AG10803 (cell line): ENCODE results near the gene PLXNA4.

Source experiments
- DNase-seq: peaks from one replicate; pipeline ENCODE4 v3.0.0; 2010; ENCODE audit warnings: low read depth
- H3K4me3 ChIP-seq: 2 replicates; pipeline ENCODE4 v1.5.1; 2011; ENCODE audit warnings: mild to moderate bottlenecking, low read length, control low read depth
- TF ChIP-seq, protein P1 (sequence below): conservative IDR thresholded peaks from 2 replicates; pipeline ENCODE4 v1.5.1; 2011; ENCODE audit warnings: mild to moderate bottlenecking, low read length, control low read depth, inconsistent platforms

The PLXNA4 gene

DNA sequence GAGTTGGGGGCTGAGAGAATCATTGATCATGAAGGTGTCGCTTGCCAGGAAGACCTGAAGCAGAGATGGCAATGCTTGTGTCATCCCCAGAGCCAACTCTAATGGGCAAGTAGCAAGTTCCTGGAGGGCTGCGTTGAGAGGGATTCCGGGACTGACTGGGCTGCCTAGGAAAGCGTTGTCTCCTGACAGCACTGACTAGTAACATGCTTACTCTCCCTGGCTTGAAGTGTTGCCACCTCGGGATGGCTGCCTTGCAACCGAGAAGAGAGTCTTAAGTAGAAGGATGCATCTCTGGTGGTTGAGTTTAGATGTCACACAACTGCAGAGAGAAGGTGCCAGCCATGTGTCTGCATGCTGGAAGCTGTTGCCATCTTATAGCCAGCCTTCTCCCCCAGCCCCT lies 453.4 kb downstream of the PLXNA4 start:
- TF ChIP-seq, protein P1, sequence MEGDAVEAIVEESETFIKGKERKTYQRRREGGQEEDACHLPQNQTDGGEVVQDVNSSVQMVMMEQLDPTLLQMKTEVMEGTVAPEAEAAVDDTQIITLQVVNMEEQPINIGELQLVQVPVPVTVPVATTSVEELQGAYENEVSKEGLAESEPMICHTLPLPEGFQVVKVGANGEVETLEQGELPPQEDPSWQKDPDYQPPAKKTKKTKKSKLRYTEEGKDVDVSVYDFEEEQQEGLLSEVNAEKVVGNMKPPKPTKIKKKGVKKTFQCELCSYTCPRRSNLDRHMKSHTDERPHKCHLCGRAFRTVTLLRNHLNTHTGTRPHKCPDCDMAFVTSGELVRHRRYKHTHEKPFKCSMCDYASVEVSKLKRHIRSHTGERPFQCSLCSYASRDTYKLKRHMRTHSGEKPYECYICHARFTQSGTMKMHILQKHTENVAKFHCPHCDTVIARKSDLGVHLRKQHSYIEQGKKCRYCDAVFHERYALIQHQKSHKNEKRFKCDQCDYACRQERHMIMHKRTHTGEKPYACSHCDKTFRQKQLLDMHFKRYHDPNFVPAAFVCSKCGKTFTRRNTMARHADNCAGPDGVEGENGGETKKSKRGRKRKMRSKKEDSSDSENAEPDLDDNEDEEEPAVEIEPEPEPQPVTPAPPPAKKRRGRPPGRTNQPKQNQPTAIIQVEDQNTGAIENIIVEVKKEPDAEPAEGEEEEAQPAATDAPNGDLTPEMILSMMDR: no peak
- H3K4me3 ChIP-seq: no peak overlapping the region
- no peak for DNase-seq

DNA sequence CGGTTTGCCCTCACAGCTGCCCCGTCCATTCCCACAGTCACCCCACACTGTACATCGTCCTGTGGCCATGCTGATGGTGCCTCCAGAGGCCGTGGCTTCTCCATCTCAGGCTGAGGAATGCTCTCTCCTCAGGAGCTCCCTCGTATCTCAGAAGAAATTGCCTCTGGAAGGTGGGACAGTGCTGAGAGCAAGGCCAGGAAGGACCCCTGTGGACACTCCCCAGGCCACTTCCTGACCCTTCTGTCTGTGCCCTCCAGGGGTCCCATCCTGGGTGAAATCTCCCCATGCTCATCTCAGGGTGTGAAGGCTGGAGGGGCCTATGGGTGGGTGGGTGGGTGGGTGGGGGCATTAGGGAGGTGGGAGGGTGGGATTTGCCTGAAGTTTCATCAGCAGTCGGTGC lies 454.3 kb downstream of the PLXNA4 start:
- no peak overlapping the region for H3K4me3 ChIP-seq
- no peak for DNase-seq
- TF ChIP-seq, protein P1: no peak

DNA sequence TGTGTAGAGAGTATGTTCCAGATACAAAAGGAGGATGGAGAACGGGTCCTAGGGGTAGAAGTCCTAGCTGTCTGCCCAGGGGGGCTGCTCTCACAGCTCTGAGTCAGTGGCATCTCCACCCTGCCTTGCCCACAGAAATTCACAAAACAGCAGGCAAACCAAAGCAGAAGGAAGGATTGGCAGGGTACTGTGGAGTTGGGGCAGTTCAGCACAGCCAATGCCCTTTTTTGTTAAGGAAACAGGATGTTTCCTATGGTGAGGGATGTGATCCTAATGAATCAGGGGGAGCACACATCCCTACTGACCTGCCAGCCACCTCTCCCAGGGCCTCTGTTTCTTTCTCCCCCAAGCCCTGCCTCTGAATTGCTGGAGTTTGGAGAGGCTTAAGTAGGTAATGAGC lies 457.6 kb downstream of the PLXNA4 start:
- no peak overlapping the region for H3K4me3 ChIP-seq
- no peak for DNase-seq
- TF ChIP-seq, protein P1: no peak

DNA sequence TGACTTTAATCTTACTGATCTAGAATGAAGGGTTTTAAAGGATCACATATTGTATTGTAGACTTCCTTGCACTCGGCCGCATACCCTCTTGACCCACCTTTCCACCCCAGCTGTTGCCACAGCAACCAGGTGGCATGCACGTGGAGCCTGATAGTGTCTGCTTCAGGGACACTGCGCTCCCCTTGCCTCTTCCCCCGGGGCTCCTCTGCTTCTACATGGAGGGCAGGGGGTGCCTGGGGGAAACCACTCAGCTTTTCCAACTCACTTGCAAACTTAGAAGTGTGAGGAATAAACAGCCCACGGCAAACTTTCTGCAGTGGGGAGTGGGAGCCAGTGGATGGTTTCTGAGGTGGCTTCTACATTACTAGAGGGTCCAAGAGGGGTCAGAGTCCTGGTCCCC lies 458.6 kb downstream of the PLXNA4 start:
- H3K4me3 ChIP-seq: no peak overlapping the region
- TF ChIP-seq, protein P1: no peak
- no peak for DNase-seq

DNA sequence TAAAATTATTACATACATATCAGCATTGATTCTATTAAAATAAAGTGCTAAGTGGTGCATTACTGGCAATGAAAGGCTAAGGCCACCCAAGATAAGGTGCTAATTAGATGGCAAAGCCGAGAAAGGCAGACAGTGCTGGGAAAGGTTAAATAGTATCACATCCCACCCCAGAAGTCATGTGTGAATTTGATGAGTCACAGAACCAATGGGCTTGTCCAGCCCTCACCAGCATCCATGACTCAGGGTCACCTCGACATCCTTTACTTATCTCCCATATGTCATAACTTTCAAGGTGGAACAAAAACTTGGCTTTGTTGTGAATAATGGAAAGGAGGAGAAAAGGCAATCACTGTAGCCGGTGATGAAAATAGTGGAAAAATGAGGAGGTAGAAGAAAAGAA lies 459.1 kb downstream of the PLXNA4 start:
- H3K4me3 ChIP-seq: no peak overlapping the region
- TF ChIP-seq, protein P1: no peak
- DNase-seq: peak; percentile 35

DNA sequence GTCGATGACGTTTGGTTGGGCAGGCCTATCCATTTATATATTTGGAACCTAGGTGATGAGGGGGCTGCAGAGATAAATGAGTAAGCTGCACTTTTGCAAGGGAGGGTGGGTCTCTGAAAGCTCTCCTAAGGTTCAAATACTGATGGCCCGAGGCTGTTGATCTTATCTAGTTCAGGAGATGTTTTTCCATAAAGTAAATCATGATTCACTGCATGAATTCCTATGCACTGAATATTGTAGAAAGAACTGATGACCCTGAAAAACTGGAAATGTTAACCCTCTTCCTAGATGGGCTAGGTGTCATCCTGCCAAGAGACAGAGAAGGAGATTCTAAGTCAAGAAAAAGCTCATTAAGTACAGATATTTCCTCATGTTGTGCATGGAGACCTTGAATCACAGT lies 459.9 kb downstream of the PLXNA4 start:
- H3K4me3 ChIP-seq: no peak overlapping the region
- DNase-seq: peak; percentile 21
- TF ChIP-seq, protein P1: no peak

DNA sequence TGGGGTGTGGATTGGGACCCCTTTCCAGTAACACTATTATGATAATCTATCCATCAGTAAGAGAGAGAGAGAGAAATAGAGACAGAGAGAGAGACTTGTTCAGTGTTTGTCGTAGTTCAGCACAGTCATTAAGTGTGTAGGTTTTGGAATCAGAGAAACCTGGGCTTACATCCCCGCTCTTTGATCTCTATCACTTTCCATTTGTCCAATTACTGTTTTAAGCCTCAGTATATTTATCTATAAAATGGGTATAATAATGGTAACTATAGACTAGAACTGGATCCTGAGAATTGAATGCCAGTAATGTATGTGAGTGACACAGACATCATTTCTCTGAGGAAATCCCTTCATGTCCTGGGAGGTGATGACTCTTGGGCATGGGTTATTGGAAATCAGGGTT lies 460.5 kb downstream of the PLXNA4 start:
- TF ChIP-seq, protein P1: no peak
- no peak for DNase-seq
- H3K4me3 ChIP-seq: no peak overlapping the region
